ENCODE measurements around the gene MYOG.

MYOG gene

GRCh38 chr1:203117611-203118575 lies 32.1 kb upstream of the MYOG start:
- DNase-seq: peak in 1 of 2 donors; percentile 67

DNA sequence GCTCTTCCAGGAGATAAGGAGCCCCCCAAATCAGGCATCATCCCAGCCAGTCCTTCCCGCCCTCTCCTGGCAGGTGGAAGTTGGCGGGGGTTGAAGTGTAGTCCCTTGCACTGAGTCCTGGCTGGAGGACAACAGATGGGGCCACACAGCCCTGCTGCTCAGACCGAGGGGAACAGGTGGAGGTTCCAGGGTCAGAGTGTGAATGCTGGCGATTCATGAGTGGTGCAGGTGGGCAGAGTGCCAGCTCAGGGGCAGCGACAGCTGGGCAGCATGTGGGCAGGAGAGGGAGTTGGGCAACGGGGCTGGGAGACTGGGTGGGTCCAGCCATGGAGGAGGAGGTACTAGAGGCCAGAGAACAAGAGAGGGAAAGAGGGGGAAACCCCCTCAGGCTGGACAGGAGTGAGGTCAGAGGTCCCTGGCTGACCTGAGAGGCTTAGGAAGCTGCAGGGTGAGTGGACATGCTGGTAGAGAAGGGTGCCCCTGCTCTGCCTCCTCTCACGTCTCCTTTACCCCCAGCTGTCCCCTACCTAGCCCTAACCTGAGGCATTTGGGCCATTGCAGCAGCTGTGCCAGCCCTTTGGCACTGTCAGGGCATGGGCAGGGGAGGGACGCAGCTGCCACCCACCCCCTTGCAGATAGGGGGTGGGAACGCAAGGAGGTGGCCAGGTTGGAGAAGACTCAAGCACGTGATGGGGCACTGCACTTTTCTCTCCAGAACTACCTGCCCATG lies 30.4 kb upstream of the MYOG start:
- DNase-seq: no peak

GRCh38 chr1:203114202-203114601 lies 28.4 kb upstream of the MYOG start:
- DNase-seq: no peak

GRCh38 chr1:203113308-203113707 lies 27.5 kb upstream of the MYOG start:
- no peak for DNase-seq

DNA sequence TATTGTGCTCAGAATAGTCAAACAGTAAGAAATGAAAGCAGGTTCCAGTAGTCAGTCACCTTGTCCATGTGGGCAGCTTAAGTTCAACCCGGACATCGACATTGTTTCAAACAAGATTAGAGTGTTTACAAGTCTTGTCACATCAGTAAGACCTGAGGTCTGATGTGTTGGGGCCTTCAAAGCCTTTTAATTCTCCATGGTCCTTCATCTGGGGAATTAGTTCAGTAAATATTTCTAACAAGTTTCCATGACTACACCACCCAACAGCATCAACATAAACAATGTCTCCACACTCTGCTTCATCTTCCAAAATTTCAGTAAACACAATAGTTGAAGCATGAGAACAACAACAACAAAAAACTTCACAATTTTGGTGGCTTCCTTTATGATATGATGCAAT lies 26.7 kb upstream of the MYOG start:
- no peak for DNase-seq

GRCh38 chr1:203104789-203105390 lies 19.1 kb upstream of the MYOG start:
- DNase-seq: no peak

DNA sequence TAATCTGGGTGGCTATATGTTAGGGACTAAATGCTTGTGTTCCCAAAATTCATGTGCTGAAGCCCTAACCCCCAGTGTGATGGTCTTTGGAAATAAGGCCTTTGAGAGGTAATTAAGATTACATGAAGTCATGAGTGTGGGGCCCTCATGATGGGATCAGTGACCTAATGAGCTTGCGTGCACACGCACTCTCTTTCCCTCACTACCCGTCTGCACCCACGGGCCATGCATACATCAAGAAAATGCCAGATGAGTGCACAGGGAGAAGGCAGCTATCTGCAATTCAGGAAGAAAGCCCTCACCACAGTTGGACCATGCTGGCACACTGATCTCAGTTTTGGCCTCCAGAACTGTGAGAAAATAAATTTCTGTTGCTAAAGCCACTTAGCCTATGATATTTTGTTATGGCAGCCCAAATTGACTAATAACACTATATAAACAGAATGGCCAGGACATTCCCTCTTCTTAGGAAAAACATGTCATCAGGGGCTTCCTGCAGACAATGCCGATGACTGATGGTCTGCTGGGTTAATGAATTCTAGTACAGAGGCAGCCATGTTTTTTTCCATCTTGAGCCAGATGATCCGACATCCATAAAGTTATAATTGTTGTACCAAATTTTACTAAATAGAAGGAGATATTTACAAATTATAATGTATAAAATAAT lies 18.1 kb upstream of the MYOG start:
- DNase-seq: no peak

DNA sequence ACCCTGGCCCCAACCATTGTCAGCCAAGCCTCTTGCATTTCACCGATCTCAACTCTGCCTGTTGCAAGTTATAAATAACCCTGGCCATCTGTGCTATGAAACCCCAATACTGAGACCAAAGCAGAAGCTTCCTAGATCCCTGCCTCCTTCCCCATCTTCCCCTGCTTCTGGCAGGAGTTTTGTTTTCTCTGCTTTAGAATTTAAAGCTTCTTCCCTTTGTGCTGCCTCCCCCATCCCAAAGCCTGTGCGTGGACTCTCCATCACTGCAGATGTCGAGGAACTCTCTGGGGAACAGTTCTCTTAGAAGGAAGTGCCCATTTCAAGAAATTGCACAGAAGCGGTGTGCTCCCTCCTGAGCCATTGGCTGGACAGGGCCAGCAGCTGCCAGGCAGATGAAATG lies 17.4 kb upstream of the MYOG start:
- peak in 1 of 2 donors; percentile 19 for DNase-seq

- no peak for DNase-seq
Observed at GRCh38 chr1:203101813-203102634, 16.2 kb upstream of the MYOG start.

DNA sequence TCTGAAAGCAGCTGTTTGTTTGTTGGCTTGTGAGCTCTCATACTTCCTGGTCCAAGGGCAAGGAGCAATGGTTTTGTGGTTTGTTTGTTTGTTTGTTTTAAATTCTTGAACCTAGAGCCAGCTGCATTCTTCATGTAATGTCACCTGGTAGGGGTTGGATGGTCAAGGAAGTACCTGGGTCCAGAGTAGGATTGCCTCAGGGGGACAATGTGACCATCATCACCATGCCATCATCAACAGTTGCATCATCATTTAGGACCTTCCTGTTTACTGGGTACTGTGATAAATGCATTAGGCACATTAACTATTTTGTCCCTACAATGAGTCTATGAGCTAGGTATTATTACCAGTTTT lies 14.7 kb upstream of the MYOG start:
- DNase-seq: no peak

GRCh38 chr1:203099805-203100515 lies 14.1 kb upstream of the MYOG start:
- DNase-seq: no peak

DNA sequence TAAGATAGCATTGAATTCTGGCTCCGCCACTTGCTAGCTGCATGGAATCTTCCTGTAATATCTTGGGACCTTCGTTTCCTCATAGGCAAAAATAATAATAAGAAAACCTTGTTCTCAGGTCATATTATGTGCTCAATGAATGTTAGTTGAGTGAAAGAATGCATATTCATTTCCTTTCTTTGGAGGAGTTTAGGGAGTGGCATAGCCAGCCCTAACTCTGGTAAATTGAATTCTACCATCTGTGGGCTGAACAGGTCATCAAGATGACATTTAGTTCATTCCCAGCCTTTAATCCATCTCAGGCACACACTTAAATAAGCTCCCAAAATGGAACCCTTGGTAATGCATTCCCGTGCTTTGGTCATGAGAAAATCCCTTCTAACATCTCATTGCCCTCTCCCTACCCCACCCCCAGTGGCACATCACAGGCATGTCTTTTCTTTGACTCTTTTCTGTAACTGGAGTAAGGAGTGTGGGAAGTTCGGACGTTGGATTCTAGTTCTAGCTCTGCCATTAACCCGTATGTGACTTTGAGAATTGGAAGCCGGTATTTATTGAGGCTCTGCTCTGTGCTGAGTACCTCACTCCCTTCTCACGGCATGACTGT lies 13.2 kb upstream of the MYOG start:
- no peak for DNase-seq

- DNase-seq: no peak
Observed at GRCh38 chr1:203098445-203098844, 12.6 kb upstream of the MYOG start.

DNA sequence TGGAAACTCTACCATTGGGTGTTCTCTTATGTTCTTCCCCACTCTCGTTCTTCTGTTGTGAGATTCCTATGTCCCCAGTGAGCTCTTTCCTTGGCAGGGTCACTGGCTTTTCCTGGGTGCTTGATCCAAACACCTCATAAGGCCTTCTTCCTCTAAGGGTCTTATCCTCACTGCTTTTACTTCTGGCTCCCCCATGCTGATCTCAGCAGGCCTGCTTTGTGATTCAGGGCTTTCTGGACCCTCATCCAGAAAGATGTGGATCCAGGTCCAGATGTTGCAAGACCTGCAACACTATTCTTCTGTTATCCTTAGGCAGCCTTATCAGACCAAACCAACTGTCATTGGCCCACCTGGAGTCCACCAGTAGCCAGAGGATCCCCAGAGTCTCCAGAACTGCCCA lies 11.2 kb upstream of the MYOG start:
- no peak for DNase-seq

DNA sequence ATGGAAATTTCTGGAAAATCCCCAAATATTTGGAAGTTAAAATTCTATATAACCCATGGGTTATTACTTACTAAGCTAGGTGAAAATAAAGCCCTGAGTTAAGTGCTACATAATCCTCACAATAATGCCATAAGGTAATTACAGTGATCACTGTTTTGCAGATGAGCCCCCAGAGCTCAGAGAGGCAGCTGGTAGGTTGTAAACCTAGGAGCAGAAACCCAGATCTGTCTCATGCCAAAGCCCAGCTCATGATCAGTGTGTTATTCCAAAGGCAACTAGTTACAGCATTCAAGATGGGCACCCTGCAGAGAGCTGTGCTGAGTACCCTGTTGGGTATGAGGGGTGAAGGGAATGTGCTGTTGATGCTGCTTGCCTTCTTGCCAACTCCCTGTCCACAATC lies 10.8 kb upstream of the MYOG start:
- no peak for DNase-seq

- no peak for DNase-seq
Observed at GRCh38 chr1:203095061-203095690, 9.4 kb upstream of the MYOG start.

- DNase-seq: no peak
Observed at GRCh38 chr1:203093754-203094410, 8.1 kb upstream of the MYOG start.

- DNase-seq: no peak
Observed at GRCh38 chr1:203091761-203092330, 6.0 kb upstream of the MYOG start.

DNA sequence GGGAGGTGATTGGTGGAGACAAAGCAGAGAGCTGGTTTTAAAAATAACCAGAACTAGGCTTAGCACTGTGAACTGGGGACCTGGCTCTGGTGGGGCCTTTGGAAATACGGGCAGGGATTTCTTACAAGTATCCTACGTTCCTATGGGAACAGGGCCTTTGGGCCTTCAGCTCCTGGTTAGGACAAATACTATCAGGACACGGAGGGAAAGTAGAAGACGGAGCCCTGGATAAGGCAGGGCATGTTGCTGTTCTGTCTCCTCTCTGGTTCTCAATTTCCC lies 5.3 kb upstream of the MYOG start:
- DNase-seq: no peak
